Chondrocyte (in vitro differentiated cells): ENCODE measurements around the gene TPM1. TPM values are rescaled to one million over a fixed set of nuclear protein-coding genes. Genes with fewer than 3 reads are reported as not detected.

Source experiments
- DNase-seq: peaks from one replicate; pipeline ENCODE4 v3.0.0; 2021; ENCODE audit warnings: mixed read lengths, low spot score
- H3K27ac Mint-ChIP-seq: one replicate; pipeline ENCODE4 v1.8.0; 2021; ENCODE audit warnings: mild to moderate bottlenecking, moderate library complexity, mixed read lengths; ENCODE audit not compliant: unreplicated experiment
- H3K27me3 Mint-ChIP-seq: 2 replicates; pipeline ENCODE4 v1.8.0; 2021; ENCODE audit warnings: low read depth, mixed read lengths
- H3K36me3 Mint-ChIP-seq: 2 replicates; pipeline ENCODE4 v1.8.0; 2021; ENCODE audit warnings: low read depth, mixed read lengths
- H3K4me1 Mint-ChIP-seq: 2 replicates; pipeline ENCODE4 v1.8.0; 2021; ENCODE audit warnings: low read depth, mild to moderate bottlenecking, mixed read lengths
- H3K4me3 Mint-ChIP-seq: one replicate; pipeline ENCODE4 v1.8.0; 2021; ENCODE audit warnings: mild to moderate bottlenecking, moderate library complexity, mixed read lengths; ENCODE audit not compliant: unreplicated experiment
- H3K9me3 Mint-ChIP-seq: 2 replicates; pipeline ENCODE4 v1.8.0; 2021; ENCODE audit warnings: low read depth, mixed read lengths
- CTCF ChIP-seq: fragments of 200-600 bp; sonication (generic); IDR thresholded peaks from 2 replicates; pipeline ENCODE4 v1.5.0; 2021; ENCODE audit warnings: antibody characterized with exemption, mild to moderate bottlenecking, moderate library complexity
- total RNA-seq: library from RNA; stranded (reverse); gene quantifications from 3 replicates; pipeline ENCODE4 v1.2.1, GENCODE V29; 2021

TPM1 gene
- total RNA-seq, 1 donor from 2014 or later: 2,332 TPM

- H3K27me3 Mint-ChIP-seq: no peaks in the 10 kb centered on the region
- peaks cover 80% of the 10 kb centered on the region for H3K4me1 Mint-ChIP-seq
Measured at GRCh38 chr15:63048776-63049665, 6.5 kb downstream of the TPM1 start.

GRCh38 chr15:63049783-63050371 lies 7.3 kb downstream of the TPM1 start:
- TF ChIP-seq CTCF: no peak
- Mint-ChIP-seq H3K4me3 (peak overlapping the region; percentile 82), H3K4me1 (peaks cover 89% of the 10 kb centered on the region), H3K27me3 (no peaks in the 10 kb centered on the region), H3K36me3 (peaks cover 67% of the 10 kb centered on the region), H3K9me3 (no peaks in the 10 kb centered on the region), H3K27ac (peak overlapping the region; percentile 96)
- no peak for DNase-seq

More at GRCh38 chr15:63048776-63049665, 6.5 kb downstream of the TPM1 start:
- Mint-ChIP-seq H3K4me3 (peak overlapping the region; percentile 82), H3K36me3 (peaks cover 71% of the 10 kb centered on the region), H3K27ac (peak overlapping the region; percentile 96), H3K9me3 (no peaks in the 10 kb centered on the region)
- TF ChIP-seq CTCF: no peak
- DNase-seq: no peak

- H3K9me3 Mint-ChIP-seq: no peaks in the 10 kb centered on the region
- H3K4me1 Mint-ChIP-seq: peaks cover 93% of the 10 kb centered on the region
- peak overlapping the region; percentile 96 for H3K27ac Mint-ChIP-seq
- H3K36me3 Mint-ChIP-seq: peaks cover 64% of the 10 kb centered on the region
- no peak for DNase-seq
- no peaks in the 10 kb centered on the region for H3K27me3 Mint-ChIP-seq
- peak overlapping the region; percentile 82 for H3K4me3 Mint-ChIP-seq
- TF ChIP-seq CTCF: no peak
Measured at GRCh38 chr15:63050731-63051155, 8.2 kb downstream of the TPM1 start.

GRCh38 chr15:63051156-63052066 lies 8.9 kb downstream of the TPM1 start:
- H3K27ac Mint-ChIP-seq: peak overlapping the region; percentile 96
- peaks cover 93% of the 10 kb centered on the region for H3K4me1 Mint-ChIP-seq
- H3K4me3 Mint-ChIP-seq: peak overlapping the region; percentile 82
- H3K27me3 Mint-ChIP-seq: no peaks in the 10 kb centered on the region
- H3K9me3 Mint-ChIP-seq: no peaks in the 10 kb centered on the region
- no peak for TF ChIP-seq CTCF
- DNase-seq: no peak
- H3K36me3 Mint-ChIP-seq: peaks cover 63% of the 10 kb centered on the region
